HFF-Myc (cell line): ENCODE data around the gene MUSK.
A peak's percentile ranks its signal among the peaks of the same experiment; 100 is the strongest.

Experiments used
- DNase-seq: peaks from one replicate; pipeline ENCODE4 v3.0.0-alpha.2; 2011; ENCODE audit warnings: low read depth; ENCODE audit errors: extremely low read depth
- H3K4me3 ChIP-seq: replicated peaks from 2 replicates; pipeline ENCODE4 v1.5.1; 2011; ENCODE audit warnings: low read depth, mild to moderate bottlenecking, control low read depth, low read length
- CTCF ChIP-seq: IDR thresholded peaks from 2 replicates; pipeline ENCODE4 v1.5.1; 2012; ENCODE audit warnings: mild to moderate bottlenecking, low read depth, low read length, control low read depth; ENCODE audit errors: missing control alignments

MUSK gene

GRCh38 chr9:110668570-110669167 is at the start of gene MUSK:
MUSK (plus strand) TSS chr9:110668791; CDS start chr9:110668905, 114 bp downstream.
- DNase-seq = no peak
- no peak for TF ChIP-seq CTCF
- H3K4me3 ChIP-seq = no peak within 1 kb of the TSS

GRCh38 chr9:110619831-110620230 is 48.8 kb upstream of the MUSK start:
- no peak overlapping the region for H3K4me3 ChIP-seq
- TF ChIP-seq CTCF = no peak
- DNase-seq = no peak

GRCh38 chr9:110620726-110621125 is 47.9 kb upstream of the MUSK start:
- TF ChIP-seq CTCF = no peak
- no peak for DNase-seq
- no peak overlapping the region for H3K4me3 ChIP-seq

GRCh38 chr9:110622368-110622767 is 46.2 kb upstream of the MUSK start:
- H3K4me3 ChIP-seq = no peak overlapping the region
- DNase-seq = no peak
- no peak for TF ChIP-seq CTCF

GRCh38 chr9:110623462-110624025 is 45.0 kb upstream of the MUSK start:
- TF ChIP-seq CTCF = peak; percentile 48
- no peak overlapping the region for H3K4me3 ChIP-seq
- no peak for DNase-seq

- no peak for DNase-seq
- H3K4me3 ChIP-seq = no peak overlapping the region
- TF ChIP-seq CTCF = no peak
Measured at GRCh38 chr9:110626101-110626829, 42.3 kb upstream of the MUSK start.
